GM19025 (cell line): Measurements from ENCODE around the gene FHIT.
"Not testable (repeated sequence)": the region's sequence is repeated elsewhere in the genome, so short reads cannot be mapped to it uniquely, and the experiment has no call there.

Source experiments
- ATAC-seq: cut with Tn5 transposase; IDR thresholded peaks from one replicate; pipeline ENCODE4 v1.9.1; 2021; ENCODE audit warnings: mild to moderate bottlenecking, low read depth, moderate library complexity; ENCODE audit not compliant: unreplicated experiment

Gene FHIT

DNA sequence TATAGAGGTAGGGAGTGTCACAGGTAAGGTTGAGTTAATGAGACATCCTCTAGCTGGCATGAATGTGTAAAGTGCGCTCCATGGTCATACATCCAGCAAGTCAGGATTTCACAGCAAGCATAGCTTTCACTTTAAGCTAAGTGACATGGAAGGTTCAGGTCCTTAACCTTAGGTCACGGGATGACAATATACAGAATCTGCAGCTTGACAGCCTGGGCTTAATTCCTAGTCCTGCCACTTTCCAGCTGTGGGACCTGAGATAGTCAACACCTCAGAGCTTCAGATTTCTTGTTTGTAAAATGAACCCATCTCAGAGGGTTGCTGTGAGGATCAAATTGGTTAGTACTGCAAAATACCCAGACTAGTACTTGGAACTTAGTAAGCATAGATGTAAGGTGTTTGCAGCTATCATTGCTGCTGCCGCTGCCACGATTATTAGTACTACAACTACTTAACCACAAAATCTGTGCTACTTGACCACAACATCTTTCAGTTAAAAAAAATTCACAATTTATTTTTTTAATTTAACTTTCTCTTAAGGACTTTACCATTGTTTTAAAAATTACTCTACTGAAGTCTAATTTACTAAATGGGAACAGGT is 1311.3 kb downstream of the FHIT start:
- ATAC-seq: no peak

GRCh38 chr3:59938828-59939227 is 1312.4 kb downstream of the FHIT start:
- ATAC-seq: no peak

- ATAC-seq: no peak
Measured at GRCh38 chr3:59937201-59937600, 1314.1 kb downstream of the FHIT start.

GRCh38 chr3:59936472-59936871 is 1314.8 kb downstream of the FHIT start:
- no peak for ATAC-seq

- peak; percentile 91 for ATAC-seq
Measured at GRCh38 chr3:59935025-59935424, 1316.2 kb downstream of the FHIT start.

DNA sequence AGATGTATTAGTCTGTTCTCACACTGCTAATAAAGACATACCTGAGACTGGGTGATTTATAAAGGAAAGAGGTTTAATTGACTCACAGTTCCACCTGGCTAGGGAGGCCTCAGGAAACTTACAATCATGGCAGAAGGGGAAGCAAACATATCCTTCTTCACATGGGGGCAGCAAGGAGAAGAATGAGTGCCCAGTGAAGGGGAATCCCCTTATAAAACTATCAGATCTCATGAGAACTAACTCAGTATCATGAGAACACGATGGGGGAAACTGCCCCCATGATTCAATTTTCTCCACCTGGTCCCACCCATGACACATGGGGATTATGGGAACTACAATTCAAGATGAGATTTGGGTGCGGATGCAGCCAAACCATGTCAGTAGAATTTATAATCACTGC is 1316.7 kb downstream of the FHIT start:
- ATAC-seq: not testable (repeated sequence)

GRCh38 chr3:59930170-59930569 is 1321.1 kb downstream of the FHIT start:
- ATAC-seq: no peak

GRCh38 chr3:59927056-59927455 is 1324.2 kb downstream of the FHIT start:
- ATAC-seq: no peak

- no peak for ATAC-seq
Measured at GRCh38 chr3:59925946-59926345, 1325.3 kb downstream of the FHIT start.

- no peak for ATAC-seq
Measured at GRCh38 chr3:59922192-59922591, 1329.1 kb downstream of the FHIT start.

- ATAC-seq: no peak
Measured at GRCh38 chr3:59920822-59921221, 1330.4 kb downstream of the FHIT start.

DNA sequence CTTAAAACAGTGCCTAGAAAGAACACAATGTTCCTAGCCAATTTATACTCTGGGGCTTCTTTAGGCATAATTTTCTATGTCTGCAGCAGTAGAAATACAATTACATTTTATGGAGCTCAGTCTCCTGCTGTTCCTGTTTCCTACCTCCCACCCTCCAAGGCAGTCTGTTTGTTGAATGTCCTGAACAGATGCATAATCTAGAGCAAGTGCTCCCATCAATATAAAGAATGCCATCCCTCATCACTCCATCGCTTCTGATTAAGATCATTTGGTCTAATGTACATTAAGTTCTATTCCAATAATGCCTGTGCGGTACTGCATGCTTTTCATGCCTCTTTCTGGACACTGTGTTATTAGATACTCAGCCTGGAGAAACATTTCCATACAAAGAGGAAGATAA is 1331.7 kb downstream of the FHIT start:
- ATAC-seq: no peak

GRCh38 chr3:59914251-59914650 is 1337.0 kb downstream of the FHIT start:
- ATAC-seq: no peak

GRCh38 chr3:59913645-59914044 is 1337.6 kb downstream of the FHIT start:
- ATAC-seq: no peak

DNA sequence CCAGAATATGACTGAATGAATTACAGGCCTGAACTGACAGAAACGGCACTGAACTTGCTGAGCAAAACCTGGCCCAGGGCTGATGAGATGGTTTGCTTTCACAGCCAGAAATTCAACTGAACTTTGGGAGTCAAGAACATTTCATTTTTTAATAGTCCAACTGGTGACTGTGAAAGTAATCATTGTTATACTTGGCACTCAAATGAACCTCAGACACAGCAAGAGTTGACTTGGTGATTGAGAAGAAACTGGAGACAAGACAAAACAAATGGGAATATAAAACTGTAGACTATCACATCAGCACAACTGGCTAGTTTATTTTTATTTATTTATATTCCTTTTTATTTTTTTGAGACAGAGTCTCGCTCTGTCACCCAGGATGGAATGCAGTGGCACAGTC is 1342.6 kb downstream of the FHIT start:
- no peak for ATAC-seq

- no peak for ATAC-seq
Measured at GRCh38 chr3:59908280-59908679, 1343.0 kb downstream of the FHIT start.

DNA sequence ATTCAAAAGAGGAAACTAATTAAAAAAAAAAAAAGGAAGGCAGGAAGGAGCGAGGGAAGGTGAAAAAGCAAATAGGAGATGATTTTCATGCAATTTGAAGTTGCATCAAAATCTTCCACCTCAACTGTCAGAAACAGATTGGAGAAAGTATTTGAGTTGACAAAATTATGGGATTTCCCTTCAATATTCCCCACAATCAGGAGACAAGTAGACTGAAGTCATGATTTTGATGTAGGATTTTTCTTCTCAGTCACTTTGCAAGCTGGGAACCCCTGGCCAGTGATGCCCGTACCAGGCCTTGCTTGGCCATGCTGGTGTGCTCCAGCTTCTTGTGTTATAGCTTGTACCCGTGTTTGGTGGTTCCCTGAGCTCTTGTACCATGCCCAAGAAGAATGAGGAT is 1347.0 kb downstream of the FHIT start:
- ATAC-seq: no peak

DNA sequence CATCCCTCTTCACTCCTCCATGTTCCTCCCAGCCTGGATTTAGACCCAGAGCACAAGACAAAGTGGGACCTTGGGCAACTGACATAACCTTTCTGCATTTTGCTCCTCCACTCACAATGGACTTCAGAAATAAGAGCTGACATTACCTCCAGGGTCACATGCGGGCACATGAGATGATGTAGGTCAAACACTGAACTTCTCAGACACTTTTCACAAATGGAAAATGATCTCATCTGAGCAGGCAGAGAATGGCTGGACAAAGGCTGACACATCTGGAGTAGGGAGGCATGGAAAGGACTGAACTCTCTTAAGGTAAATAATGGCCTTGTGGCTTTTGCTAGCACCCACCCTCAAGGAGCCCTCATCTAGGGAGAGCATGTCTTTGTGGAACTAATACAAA is 1352.2 kb downstream of the FHIT start:
- no peak for ATAC-seq

GRCh38 chr3:59895972-59896371 is 1355.3 kb downstream of the FHIT start:
- ATAC-seq: no peak

DNA sequence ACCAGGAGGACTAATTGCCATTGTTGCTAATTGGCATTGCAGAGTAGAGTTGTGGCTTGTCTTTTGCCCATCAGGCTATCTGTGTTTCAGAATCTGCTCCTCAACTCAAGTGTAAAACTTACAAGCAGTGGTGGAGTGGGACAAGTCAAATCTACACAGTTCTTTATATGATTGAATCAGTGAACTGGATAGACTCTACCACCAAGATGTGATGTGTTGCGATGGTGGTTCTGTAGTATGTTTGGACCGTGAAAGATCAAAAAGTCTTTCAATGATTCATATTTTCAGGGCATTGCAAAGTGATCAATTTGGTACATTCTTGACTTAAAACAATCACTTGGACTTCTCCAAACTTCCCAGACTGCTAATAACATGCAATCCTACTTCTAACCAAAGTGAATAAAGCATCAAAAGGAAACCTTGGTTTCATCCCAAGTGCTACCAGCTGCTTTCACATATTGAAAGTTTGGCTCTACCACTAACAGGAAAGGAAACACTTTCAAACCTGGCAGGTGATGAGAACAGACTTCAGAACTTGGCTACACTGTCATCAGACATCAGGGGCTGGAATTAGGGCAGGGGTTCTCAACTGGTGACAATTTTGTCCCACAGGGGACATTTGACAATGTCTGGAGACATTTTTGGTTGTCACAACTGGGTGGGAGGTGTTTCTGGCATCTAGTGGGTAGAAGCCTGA is 1356.7 kb downstream of the FHIT start:
- no peak for ATAC-seq

- no peak for ATAC-seq
Measured at GRCh38 chr3:59890639-59891038, 1360.6 kb downstream of the FHIT start.

DNA sequence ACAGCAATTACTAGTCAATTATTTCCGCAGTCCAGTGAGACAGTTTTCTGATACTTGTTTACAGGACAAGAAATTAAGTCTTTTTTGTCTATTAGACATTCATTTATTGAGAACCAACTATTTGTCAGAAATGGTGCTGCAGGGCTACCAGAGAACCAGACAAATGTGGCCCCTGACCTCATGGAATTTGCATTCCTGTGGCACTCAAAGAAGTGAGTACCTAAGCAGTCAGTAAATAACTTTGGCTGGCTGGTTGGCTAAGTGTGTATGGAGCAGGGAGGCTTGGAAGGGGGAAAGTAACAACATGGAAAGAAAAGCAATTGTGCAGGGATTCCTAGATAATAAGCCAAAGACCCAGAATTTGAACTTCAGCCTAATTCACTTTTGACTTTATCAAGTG is 1364.5 kb downstream of the FHIT start:
- no peak for ATAC-seq
